ENCODE data around the gene USP49.

The USP49 gene

GRCh38 chr6:41858703-41859102, 36.5 kb downstream of the USP49 start:
- no peaks in the 10 kb centered on the region for H3K27me3 ChIP-seq (ENCODE audit: control insufficient read depth, insufficient read depth, low read length)
- H3K9ac ChIP-seq (ENCODE audit: low read depth, low read length) = no peak overlapping the region
- H3K9me3 ChIP-seq (replicated peaks; ENCODE audit: low read length) = no peaks in the 10 kb centered on the region
- H3K4me3 ChIP-seq (ENCODE audit: low read length) = no peak overlapping the region
- H3K4me2 ChIP-seq (ENCODE audit: low read length) = no peak overlapping the region
- no peaks in the 10 kb centered on the region for H3K36me3 ChIP-seq (ENCODE audit: insufficient read depth, low read length)
- no peaks in the 10 kb centered on the region for H3K4me1 ChIP-seq (ENCODE audit: control insufficient read depth, insufficient read depth, low read length)

GRCh38 chr6:41850861-41851260, 44.3 kb downstream of the USP49 start:
- no peaks in the 10 kb centered on the region for H3K36me3 ChIP-seq (ENCODE audit: insufficient read depth, low read length)
- no peak overlapping the region for H3K4me3 ChIP-seq (ENCODE audit: low read length)
- no peak overlapping the region for H3K4me2 ChIP-seq (ENCODE audit: low read length)
- H3K4me1 ChIP-seq (ENCODE audit: control insufficient read depth, insufficient read depth, low read length) = peaks cover 6% of the 10 kb centered on the region
- H3K27me3 ChIP-seq (ENCODE audit: control insufficient read depth, insufficient read depth, low read length) = no peaks in the 10 kb centered on the region
- H3K9ac ChIP-seq (ENCODE audit: low read depth, low read length) = no peak overlapping the region
- no peaks in the 10 kb centered on the region for H3K9me3 ChIP-seq (replicated peaks; ENCODE audit: low read length)

GRCh38 chr6:41846666-41847237, 48.4 kb downstream of the USP49 start:
- Histone ChIP-seq H3K27me3 (ENCODE audit: control insufficient read depth, insufficient read depth, low read length) (no peaks in the 10 kb centered on the region), H3K4me3 (ENCODE audit: low read length) (no peak overlapping the region), H3K9me3 (replicated peaks; ENCODE audit: low read length) (no peaks in the 10 kb centered on the region), H3K9ac (ENCODE audit: low read depth, low read length) (no peak overlapping the region), H3K4me1 (ENCODE audit: control insufficient read depth, insufficient read depth, low read length) (peaks cover 6% of the 10 kb centered on the region), H3K4me2 (ENCODE audit: low read length) (peak overlapping the region; percentile 22), H3K36me3 (ENCODE audit: insufficient read depth, low read length) (no peaks in the 10 kb centered on the region)

GRCh38 chr6:41843178-41843577, 52.0 kb downstream of the USP49 start:
- Histone ChIP-seq H3K36me3 (ENCODE audit: insufficient read depth, low read length) (no peaks in the 10 kb centered on the region), H3K4me3 (ENCODE audit: low read length) (no peak overlapping the region), H3K9me3 (replicated peaks; ENCODE audit: low read length) (no peaks in the 10 kb centered on the region), H3K4me2 (ENCODE audit: low read length) (no peak overlapping the region), H3K27me3 (ENCODE audit: control insufficient read depth, insufficient read depth, low read length) (no peaks in the 10 kb centered on the region), H3K9ac (ENCODE audit: low read depth, low read length) (no peak overlapping the region), H3K4me1 (ENCODE audit: control insufficient read depth, insufficient read depth, low read length) (peaks cover 6% of the 10 kb centered on the region)

GRCh38 chr6:41840326-41840725, 54.8 kb downstream of the USP49 start:
- Histone ChIP-seq H3K4me2 (ENCODE audit: low read length) (no peak overlapping the region), H3K36me3 (ENCODE audit: insufficient read depth, low read length) (no peaks in the 10 kb centered on the region), H3K4me3 (ENCODE audit: low read length) (no peak overlapping the region), H3K9me3 (replicated peaks; ENCODE audit: low read length) (no peaks in the 10 kb centered on the region), H3K27me3 (ENCODE audit: control insufficient read depth, insufficient read depth, low read length) (no peaks in the 10 kb centered on the region), H3K9ac (ENCODE audit: low read depth, low read length) (no peak overlapping the region), H3K4me1 (ENCODE audit: control insufficient read depth, insufficient read depth, low read length) (no peaks in the 10 kb centered on the region)

GRCh38 chr6:41836660-41837052, 58.5 kb downstream of the USP49 start:
- H3K36me3 ChIP-seq (ENCODE audit: insufficient read depth, low read length) = no peaks in the 10 kb centered on the region
- no peaks in the 10 kb centered on the region for H3K27me3 ChIP-seq (ENCODE audit: control insufficient read depth, insufficient read depth, low read length)
- no peaks in the 10 kb centered on the region for H3K4me1 ChIP-seq (ENCODE audit: control insufficient read depth, insufficient read depth, low read length)
- H3K9me3 ChIP-seq (replicated peaks; ENCODE audit: low read length) = no peaks in the 10 kb centered on the region
- no peak overlapping the region for H3K4me3 ChIP-seq (ENCODE audit: low read length)
- no peak overlapping the region for H3K4me2 ChIP-seq (ENCODE audit: low read length)
- no peak overlapping the region for H3K9ac ChIP-seq (ENCODE audit: low read depth, low read length)

- Histone ChIP-seq H3K9me3 (replicated peaks; ENCODE audit: low read length) (no peaks in the 10 kb centered on the region), H3K36me3 (ENCODE audit: insufficient read depth, low read length) (no peaks in the 10 kb centered on the region), H3K9ac (ENCODE audit: low read depth, low read length) (no peak overlapping the region), H3K4me3 (ENCODE audit: low read length) (no peak overlapping the region), H3K4me1 (ENCODE audit: control insufficient read depth, insufficient read depth, low read length) (no peaks in the 10 kb centered on the region), H3K27me3 (ENCODE audit: control insufficient read depth, insufficient read depth, low read length) (no peaks in the 10 kb centered on the region), H3K4me2 (ENCODE audit: low read length) (no peak overlapping the region)
These were observed 59.0 kb downstream of the USP49 start for GRCh38 chr6:41836022-41836659.

- H3K4me1 ChIP-seq (ENCODE audit: control insufficient read depth, insufficient read depth, low read length) = no peaks in the 10 kb centered on the region
- no peaks in the 10 kb centered on the region for H3K9me3 ChIP-seq (replicated peaks; ENCODE audit: low read length)
- H3K4me2 ChIP-seq (ENCODE audit: low read length) = no peak overlapping the region
- no peaks in the 10 kb centered on the region for H3K36me3 ChIP-seq (ENCODE audit: insufficient read depth, low read length)
- H3K9ac ChIP-seq (ENCODE audit: low read depth, low read length) = no peak overlapping the region
- H3K4me3 ChIP-seq (ENCODE audit: low read length) = no peak overlapping the region
- H3K27me3 ChIP-seq (ENCODE audit: control insufficient read depth, insufficient read depth, low read length) = no peaks in the 10 kb centered on the region
These were observed 62.9 kb downstream of the USP49 start for GRCh38 chr6:41832263-41832662.

- Histone ChIP-seq H3K4me1 (ENCODE audit: control insufficient read depth, insufficient read depth, low read length) (peaks cover 11% of the 10 kb centered on the region), H3K9me3 (replicated peaks; ENCODE audit: low read length) (no peaks in the 10 kb centered on the region), H3K4me2 (ENCODE audit: low read length) (no peak overlapping the region), H3K4me3 (ENCODE audit: low read length) (no peak overlapping the region), H3K9ac (ENCODE audit: low read depth, low read length) (no peak overlapping the region), H3K27me3 (ENCODE audit: control insufficient read depth, insufficient read depth, low read length) (no peaks in the 10 kb centered on the region), H3K36me3 (ENCODE audit: insufficient read depth, low read length) (no peaks in the 10 kb centered on the region)
These were observed 68.7 kb downstream of the USP49 start for GRCh38 chr6:41826343-41827022.

GRCh38 chr6:41824571-41825569, 70.3 kb downstream of the USP49 start:
- Histone ChIP-seq H3K36me3 (ENCODE audit: insufficient read depth, low read length) (no peaks in the 10 kb centered on the region), H3K4me3 (ENCODE audit: low read length) (no peak overlapping the region), H3K27me3 (ENCODE audit: control insufficient read depth, insufficient read depth, low read length) (no peaks in the 10 kb centered on the region), H3K4me1 (ENCODE audit: control insufficient read depth, insufficient read depth, low read length) (peaks cover 11% of the 10 kb centered on the region), H3K9me3 (replicated peaks; ENCODE audit: low read length) (no peaks in the 10 kb centered on the region), H3K9ac (ENCODE audit: low read depth, low read length) (no peak overlapping the region), H3K4me2 (ENCODE audit: low read length) (no peak overlapping the region)

GRCh38 chr6:41823178-41823577, 72.0 kb downstream of the USP49 start:
- H3K4me3 ChIP-seq (ENCODE audit: low read length) = no peak overlapping the region
- no peaks in the 10 kb centered on the region for H3K36me3 ChIP-seq (ENCODE audit: insufficient read depth, low read length)
- peaks cover 11% of the 10 kb centered on the region for H3K4me1 ChIP-seq (ENCODE audit: control insufficient read depth, insufficient read depth, low read length)
- no peaks in the 10 kb centered on the region for H3K27me3 ChIP-seq (ENCODE audit: control insufficient read depth, insufficient read depth, low read length)
- H3K4me2 ChIP-seq (ENCODE audit: low read length) = no peak overlapping the region
- no peaks in the 10 kb centered on the region for H3K9me3 ChIP-seq (replicated peaks; ENCODE audit: low read length)
- H3K9ac ChIP-seq (ENCODE audit: low read depth, low read length) = no peak overlapping the region

Data from skeletal muscle satellite cell (primary cell).